EH (cell line): ENCODE data around the gene MYRF.

Experiments used
- DNase-seq: peaks from one replicate; pipeline ENCODE4 v3.0.0-alpha.2; 2015; ENCODE audit warnings: low read depth

MYRF gene

DNA sequence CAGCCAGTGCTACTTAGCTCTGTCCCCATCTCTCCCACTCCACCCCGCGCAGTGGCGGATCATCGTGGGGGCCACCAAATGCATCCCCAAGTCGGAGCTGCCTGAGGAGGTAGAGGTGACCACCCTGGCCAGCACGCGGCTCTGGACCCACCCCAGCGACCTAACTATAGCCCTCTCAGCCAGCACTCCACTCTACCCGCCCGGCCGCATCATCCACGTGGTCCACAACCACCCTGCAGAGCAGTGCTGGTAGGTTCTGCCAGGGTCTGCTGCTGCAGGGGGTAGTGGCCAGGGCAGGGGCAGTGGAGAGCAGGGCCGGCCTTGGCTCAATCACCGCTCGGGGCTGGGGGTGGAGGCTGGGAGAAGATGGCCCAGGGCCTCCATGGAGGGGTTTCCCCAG lies 13.0 kb upstream of the MYRF start:
- DNase-seq, result no peak

DNA sequence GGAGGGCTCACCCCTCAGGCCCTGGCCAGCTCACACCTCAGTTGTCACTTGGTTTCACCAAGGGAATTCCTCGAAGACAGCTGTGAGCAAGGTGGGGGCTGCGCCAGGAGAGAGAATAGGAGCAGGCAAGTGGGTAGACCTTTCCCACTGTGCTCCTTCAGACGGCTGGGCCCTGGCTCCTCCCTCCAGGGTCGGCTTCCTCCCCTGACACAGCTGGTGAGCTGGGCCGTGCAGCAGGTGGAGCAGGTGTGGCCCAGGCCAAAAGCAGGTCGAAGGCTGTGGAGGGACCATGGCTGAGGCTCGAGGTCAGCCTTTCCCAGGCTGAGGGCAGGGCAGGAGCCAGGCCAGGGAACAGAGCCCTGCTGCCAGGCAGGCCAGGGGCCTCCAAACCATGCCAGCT lies 12.5 kb upstream of the MYRF start:
- no peak for DNase-seq

GRCh38 chr11:61742391-61742790 lies 10.0 kb upstream of the MYRF start:
- no peak for DNase-seq

GRCh38 chr11:61743486-61744095 lies 8.8 kb upstream of the MYRF start:
- DNase-seq, result no peak

DNA sequence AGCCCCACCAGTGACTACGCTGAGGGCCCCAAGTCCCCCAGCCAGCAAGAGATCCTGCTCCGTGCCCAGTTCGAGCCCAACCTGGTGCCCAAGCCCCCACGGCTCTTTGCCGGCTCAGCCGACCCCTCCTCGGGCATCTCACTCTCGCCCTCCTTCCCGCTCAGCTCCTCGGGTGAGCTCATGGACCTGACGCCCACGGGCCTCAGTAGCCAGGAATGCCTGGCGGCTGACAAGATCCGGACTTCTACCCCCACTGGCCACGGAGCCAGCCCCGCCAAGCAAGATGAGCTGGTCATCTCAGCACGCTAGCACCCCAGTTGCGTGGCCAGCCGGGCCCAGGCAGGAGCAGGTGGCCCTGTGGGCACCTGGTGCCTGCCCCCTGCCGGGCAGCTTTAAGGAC lies 8.3 kb upstream of the MYRF start:
- DNase-seq, result no peak

DNA sequence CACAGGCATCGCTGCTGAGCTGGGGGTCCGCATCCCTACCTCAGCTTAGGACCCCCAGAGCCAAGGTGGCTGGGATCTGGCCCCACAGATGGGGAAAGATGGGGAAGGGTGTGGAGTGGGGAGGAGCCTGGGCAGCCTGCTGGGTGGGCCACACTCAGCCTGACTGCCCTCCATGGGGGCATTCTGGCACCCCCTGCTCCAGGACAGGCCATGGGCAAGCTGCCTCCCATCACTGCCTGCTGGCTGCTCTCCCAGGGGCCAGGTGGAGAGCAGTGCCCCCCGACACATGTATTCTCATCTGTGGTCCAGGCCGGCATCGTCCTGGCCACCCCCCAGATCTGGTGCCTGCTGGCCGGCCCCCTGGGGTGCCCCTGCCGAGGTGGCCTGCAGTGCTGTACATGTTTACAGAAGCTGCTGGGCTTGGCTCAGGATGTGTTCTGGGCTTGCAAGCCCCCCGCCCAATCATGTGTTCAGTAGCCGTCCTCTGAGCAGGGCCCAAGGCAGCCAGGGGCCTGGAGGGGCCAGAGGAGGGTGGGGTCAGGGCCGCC lies 7.8 kb upstream of the MYRF start:
- DNase-seq, result no peak

DNA sequence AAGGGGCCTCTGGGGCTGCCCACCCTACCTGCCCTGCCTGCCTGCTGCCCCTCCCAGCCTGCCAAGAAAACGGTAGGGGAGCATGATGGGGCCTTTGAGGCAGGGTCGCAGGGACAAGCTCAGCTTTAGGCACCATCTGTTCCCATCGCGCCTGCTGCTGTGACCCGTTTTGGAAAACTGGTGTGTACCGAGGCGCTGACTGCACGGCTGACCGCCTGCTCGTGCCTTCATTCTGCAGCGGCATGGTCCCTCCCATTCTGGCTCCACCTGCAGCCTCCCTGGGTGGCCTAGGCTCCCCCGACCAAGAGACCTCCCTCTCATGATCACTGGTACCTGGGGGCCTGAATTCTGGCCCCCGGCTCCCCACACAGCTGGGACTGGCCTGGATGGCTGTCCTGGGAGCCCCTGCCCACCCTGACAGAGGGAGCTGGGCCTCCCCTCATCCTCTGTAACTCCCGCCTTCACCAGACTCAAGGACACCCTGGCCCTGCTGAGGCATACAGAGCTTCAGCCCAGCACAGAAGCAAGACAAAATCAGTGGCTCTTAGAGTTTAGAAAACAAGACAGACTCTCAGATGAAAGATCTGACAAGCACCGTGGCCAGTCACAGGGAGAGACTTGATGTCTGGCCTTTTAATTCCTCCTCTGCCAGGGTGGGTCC lies 6.5 kb upstream of the MYRF start:
- no peak for DNase-seq

DNA sequence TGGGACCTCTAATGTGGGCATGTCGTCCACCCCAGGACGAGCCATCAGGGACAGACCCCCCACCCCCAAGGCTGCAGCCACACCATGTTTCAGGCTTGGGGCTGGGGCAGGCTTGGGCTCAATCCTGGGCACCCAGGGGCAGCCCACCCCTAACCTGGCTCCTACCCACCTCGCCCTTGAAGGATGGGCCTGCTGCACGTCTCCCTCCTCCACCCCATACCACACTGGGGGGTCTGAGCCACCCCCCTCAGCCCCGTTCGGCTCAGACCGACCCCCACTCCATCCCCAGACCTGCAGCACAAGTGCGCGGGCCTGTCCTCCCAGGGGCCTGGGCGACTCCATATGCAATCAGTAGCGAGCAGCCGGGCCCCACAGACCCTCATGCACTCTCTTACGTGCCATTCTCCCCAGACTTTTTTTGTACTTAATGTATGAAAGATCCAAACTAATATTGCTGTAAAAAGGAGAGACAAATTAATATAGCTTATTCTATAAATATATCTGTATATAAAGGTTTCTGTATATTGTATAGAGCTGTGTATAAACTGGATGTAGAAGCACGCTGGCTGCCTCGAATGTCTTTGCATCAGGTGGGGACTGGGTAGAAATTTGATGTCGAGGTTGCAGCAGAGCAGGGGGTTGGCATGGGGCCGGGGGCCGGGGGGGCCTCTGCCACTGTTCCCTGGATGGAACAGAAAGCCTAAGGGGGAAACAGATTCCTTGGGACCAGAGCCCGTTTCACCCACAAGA lies 5.8 kb upstream of the MYRF start:
- no peak for DNase-seq

- DNase-seq, result peak; percentile 71
These were observed 5.1 kb upstream of the MYRF start for GRCh38 chr11:61747192-61747966.

DNA sequence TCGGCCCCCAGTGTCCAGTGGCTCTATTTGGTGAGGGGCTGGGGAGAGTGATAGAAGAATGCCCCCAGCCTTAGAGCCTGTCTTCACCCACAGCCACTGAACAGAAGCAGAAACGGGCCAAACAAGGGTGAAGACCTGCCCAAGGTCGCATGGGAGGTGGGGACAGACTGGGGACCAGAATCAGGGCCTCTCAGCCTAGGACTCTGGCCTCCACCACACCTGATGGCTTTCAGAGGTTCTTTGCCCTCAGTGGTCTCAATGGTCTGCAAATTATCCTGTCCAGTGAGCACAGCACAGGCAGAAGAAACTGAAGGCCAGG lies 4.5 kb upstream of the MYRF start:
- DNase-seq, result no peak

- DNase-seq, result no peak
These were observed 2.7 kb upstream of the MYRF start for GRCh38 chr11:61749591-61750217.

DNA sequence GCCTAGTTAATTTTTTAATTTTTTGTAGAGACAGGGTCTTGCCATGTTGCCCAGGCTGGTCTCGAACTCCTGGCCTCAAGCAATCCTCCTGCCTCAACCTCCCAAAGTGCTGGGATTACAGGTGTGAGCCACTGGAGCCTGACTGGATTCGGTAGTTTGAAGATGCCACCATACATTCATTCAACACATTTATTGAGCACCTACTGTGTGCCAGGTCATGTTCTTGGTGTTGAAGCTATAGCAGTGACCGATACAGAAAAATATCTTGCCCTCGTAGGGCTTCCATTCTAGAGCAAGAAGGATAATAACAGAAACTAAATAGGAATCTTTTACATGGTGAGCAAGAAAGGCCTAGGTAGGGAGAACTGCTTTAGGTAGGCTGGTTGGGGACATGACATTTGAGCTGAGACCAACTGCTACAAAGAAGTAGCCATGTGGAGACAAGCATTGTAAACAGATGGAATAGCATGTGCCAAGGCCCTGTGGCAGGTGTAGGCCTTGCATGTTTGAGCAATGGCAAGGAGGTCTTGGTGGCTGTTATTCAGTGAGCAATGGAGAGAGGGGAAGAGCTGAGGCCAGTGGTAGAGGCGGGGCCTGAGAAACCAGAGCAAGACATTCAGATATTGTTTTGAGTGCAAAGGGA lies 1.7 kb upstream of the MYRF start:
- DNase-seq, result no peak

DNA sequence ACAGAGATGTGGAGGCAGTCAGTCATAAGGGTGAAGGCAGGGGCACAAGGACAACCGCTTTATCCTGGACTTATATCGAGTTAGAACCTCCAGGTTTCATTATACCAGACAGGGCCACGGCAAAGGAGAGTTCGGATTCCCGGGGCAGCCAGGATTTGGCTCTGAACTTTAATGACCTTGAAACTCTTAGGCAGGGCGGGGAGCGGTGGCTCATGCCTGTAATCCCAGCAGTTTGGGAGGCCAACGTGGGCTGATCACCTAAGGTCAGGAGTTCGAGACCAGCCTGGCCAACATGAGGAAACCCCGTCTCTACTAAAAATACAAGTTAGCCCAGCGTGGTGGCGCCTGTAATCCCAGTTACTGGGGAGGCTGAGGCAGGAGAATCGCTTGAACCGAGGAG lies 1.1 kb upstream of the MYRF start:
- no peak for DNase-seq

DNA sequence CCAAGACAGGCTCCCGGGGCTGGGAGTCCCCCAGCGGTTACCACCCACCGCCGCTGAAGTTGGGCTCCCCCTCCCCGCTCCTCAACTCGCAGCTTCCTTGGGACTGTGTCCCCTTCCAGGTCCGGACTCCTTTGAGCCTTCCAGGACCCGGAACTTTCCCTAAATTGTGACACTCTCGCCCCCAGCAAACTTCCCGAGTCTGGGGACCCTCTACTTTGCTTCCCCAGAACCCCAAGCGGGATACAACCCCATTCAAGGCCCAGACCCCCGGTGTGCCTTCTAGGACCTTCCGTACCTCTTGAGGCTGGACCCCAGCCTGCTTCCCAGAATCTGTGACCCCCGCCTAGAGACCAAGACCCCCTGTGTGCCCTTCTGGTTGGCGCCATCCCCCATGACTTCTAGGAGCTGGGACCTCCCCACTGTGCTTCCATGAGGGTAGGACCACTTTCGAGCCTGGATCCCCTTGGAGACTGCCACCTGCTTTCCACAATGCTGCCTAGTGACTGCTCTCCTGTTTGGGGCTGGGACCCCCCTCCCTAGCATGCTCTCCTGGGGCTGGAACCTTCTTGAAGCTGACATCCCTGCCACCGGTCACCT lies 587 bp downstream of the MYRF start:
- no peak for DNase-seq

DNA sequence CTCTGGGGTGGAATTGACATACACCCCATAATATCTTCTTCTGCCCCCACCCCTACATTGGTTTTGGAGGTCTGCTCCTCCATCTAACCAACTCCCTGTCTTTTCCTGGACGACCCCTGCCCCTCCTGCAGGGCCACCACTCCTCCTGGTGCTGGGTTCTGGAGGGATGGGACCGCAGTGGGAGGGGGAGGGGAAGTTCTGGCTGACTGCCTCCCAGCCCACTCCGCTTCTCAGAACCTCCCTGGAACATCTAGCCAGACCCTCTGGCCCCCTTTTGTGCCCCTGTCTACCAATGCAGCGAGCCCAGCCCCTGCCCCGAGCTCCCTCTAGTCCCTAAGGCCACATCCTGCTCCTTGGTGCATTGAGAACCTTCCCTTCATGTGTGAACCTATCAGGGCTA lies 1.2 kb downstream of the MYRF start:
- no peak for DNase-seq

- DNase-seq, result no peak
These were observed 2.4 kb downstream of the MYRF start for GRCh38 chr11:61754534-61755482.

DNA sequence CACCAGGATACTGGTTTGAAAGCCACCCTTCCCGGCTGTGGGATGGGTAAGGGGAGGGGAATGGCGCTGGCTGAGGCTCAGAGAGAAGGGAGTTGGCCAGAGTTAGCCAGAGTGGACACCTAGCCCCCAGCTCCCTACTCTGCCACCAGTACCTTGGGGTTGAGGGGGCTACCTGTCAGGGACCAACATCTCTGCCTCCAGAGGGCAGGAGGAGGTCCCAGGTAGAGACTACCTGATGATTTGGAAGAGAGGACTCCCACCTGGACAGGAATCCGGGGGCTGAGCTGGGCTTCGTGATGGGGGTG lies 3.7 kb downstream of the MYRF start:
- DNase-seq, result no peak

- peak; percentile 83 for DNase-seq
These were observed 4.2 kb downstream of the MYRF start for GRCh38 chr11:61756452-61757212.

GRCh38 chr11:61757213-61757862 lies 4.9 kb downstream of the MYRF start:
- no peak for DNase-seq
